Activated naive CD4-positive, alpha-beta T cell treated with anti-CD3 and anti-CD28 coated beads for 36 hours (primary cell): Measurements from ENCODE around the gene IRF9. TPM values are rescaled to one million over a fixed set of nuclear protein-coding genes. Genes with fewer than 3 reads are reported as not detected.

Source experiments
- CTCF ChIA-PET: fragments of 350-600 bp; sonication (Branson Sonifier 250); formaldehyde crosslinking; loops from one replicate; lab custom pipeline; 2021; ENCODE audit warnings: antibody characterized with exemption; lab: Charles Lee
- DNase-seq: peaks from one replicate; pipeline ENCODE4 v3.0.0-alpha.2; 2020
- H3K27ac Mint-ChIP-seq: one replicate; pipeline ENCODE4 v1.8.0; 2021; ENCODE audit warnings: mild to moderate bottlenecking, mixed read lengths
- H3K27me3 Mint-ChIP-seq: one replicate; pipeline ENCODE4 v1.8.0; 2021; ENCODE audit warnings: low read depth, mixed read lengths
- H3K36me3 Mint-ChIP-seq: one replicate; pipeline ENCODE4 v1.8.0; 2021; ENCODE audit warnings: low read depth, mixed read lengths
- H3K4me1 Mint-ChIP-seq: one replicate; pipeline ENCODE4 v1.8.0; 2021; ENCODE audit warnings: low read depth, mixed read lengths
- H3K4me3 Mint-ChIP-seq: one replicate; pipeline ENCODE4 v1.8.0; 2021; ENCODE audit warnings: mild to moderate bottlenecking, moderate library complexity, mixed read lengths
- H3K9me3 Mint-ChIP-seq: one replicate; pipeline ENCODE4 v1.8.0; 2021; ENCODE audit warnings: mixed read lengths
- intact Hi-C: fragments of 100-400 bp; cut with micrococcal nuclease; formaldehyde crosslinking; loops from one replicate; pipeline ENCODE4 v1.15.1; 2023
- total RNA-seq, 2 experiments: library from RNA; stranded (reverse); gene quantifications; one replicate each; pipeline ENCODE4 v1.2.3, GENCODE V29; 2021

The IRF9 gene
- total RNA-seq, 2 experiments from 2014 or later = 202 to 212 TPM

DNA sequence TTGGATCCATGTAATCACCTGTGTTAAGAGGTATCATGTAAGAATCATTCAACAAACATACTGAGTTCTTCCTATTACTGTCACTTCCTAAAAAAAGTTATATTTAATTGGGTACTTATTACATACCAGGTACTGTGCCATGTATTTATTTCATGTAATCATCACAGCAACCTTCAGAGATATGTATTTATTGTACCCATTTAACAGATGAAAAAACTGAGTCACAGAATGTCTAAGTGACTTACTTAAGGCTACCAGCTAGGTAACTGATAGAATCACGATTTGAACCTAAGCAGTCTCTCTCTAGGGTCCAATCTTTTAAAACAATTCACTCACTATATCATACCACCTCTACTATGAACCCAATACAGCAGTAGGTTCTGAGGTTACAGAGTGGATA is 16.6 kb upstream of the IRF9 start:
- intact Hi-C loops = no loop called here
- no peak for DNase-seq
- no peaks in the 10 kb centered on the region for H3K27me3 Mint-ChIP-seq
- no peak overlapping the region for H3K4me3 Mint-ChIP-seq
- CTCF ChIA-PET = interaction anchor here (1.7 to 6.9 kb wide), 2 partner anchors 7 to 16 kb away, joined by 5 to 63 read pairs; partner anchors contain the start of gene IRF9
- peaks cover 63% of the 10 kb centered on the region for H3K4me1 Mint-ChIP-seq
- peaks cover 51% of the 10 kb centered on the region for H3K36me3 Mint-ChIP-seq
- peak overlapping the region; percentile 99 for H3K27ac Mint-ChIP-seq
- H3K9me3 Mint-ChIP-seq = no peaks in the 10 kb centered on the region

DNA sequence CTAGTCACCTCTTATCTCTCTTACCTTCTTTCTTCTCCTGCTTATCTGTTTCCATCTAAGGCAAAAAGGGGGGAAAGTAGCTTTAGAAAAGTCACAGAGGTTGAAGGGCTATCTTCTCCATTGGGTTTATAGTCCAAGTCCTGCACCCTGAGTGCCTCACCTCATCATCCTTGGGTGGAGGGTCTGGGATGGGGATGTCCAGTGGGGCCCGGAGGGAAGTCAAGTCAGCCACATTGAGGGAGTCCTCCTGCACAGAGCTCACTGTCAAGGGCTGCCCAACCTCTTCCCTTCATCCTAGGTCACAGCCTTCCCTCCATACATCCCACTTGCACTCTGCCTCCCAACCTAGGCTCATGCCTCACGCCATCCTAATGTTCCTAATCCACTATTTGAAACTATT is 15.8 kb upstream of the IRF9 start:
- Mint-ChIP-seq H3K27me3 (no peaks in the 10 kb centered on the region), H3K4me1 (peaks cover 59% of the 10 kb centered on the region), H3K27ac (peak overlapping the region; percentile 99), H3K36me3 (peaks cover 52% of the 10 kb centered on the region), H3K9me3 (no peaks in the 10 kb centered on the region), H3K4me3 (peak overlapping the region; percentile 97)
- CTCF ChIA-PET = interaction anchor here (0.8 to 6.9 kb wide), 5 partner anchors 8 to 54 kb away, joined by 4 to 63 read pairs (median 5); partner anchors contain the start of genes DCAF11, IRF9 and NRL
- DNase-seq = no peak
- intact Hi-C loops = loop anchor here (5.0 kb wide), 1 partner anchor 1053 kb away; no protein-coding TSS in a partner anchor

DNA sequence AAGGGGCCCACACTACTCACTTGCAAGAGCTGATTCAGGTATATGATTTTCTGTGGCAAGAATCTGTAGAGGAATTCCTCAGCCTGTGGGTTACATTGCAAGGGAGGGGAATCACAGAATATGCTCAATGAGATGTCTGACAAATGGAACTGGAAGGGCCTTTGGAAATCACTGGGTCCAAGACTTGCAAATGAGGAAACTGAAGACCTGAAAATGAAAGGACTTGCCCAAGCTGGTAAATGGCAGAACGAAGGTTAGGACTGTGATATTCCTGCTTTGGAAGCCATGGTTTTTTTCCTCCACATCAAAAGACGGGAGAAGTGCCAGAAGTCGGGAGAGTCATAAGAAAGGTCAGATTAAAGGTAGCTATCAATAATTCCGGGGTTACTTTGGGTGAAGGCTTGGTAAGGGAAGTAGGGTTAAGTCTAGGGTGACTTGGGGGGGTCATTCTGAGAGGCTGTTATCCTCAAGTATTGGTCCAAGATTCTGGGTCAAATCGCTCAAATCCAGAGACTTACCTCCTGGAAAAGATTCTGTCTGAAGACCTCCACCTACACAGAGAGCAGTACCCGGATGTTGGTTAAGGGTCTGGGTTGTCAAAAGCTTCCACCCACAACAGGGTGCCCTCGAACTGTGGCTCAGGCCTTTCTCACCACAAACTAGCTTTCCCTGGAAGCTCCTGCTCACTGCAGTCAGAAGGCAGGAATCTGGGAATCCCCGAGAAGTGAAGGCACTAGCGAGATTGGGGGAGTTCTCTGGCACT is 15.2 kb upstream of the IRF9 start:
- DNase-seq = no peak
- Mint-ChIP-seq H3K4me1 (peaks cover 59% of the 10 kb centered on the region), H3K4me3 (peak overlapping the region; percentile 97), H3K36me3 (peaks cover 52% of the 10 kb centered on the region), H3K27ac (peak overlapping the region; percentile 99), H3K9me3 (no peaks in the 10 kb centered on the region), H3K27me3 (no peaks in the 10 kb centered on the region)
- CTCF ChIA-PET = interaction anchor here (0.7 to 6.9 kb wide), 12 partner anchors 9 to 285 kb away, joined by 3 to 63 read pairs (median 4); partner anchors contain the start of genes DCAF11, IRF9 and NRL
- intact Hi-C loops = loop anchor here (1.0 to 5.0 kb wide), 5 partner anchors 42 to 1054 kb away; partner anchors contain the start of genes DHRS1, IPO4, NOP9 and RABGGTA

DNA sequence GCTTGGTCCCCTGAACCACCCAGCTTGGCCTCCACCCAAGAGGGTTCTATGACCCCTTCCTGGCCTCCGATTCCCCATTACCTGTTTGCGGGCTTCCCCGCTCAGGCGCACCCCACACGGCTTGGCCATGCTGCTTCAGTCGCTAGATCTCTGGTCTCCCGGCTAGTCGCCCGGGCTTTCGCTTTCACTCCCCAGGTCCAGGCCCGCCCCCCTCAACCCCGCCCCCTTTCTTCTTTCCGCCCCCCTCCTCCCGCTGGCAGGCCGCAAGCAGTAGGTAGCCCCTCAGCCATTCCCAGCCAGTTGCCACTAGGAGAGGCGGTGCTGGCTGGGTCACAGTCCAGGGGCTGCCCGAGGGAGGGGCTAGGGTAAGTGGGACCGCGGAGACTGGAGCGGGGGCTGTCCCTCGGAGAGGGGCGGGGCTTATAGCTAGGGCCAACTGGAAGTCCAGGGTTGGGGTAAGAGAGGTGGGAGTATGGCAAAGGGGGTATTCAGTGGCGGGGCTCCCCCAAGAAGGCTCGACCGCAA is 14.6 kb upstream of the IRF9 start, which contains the start of gene PSME2:
TSS of gene PSME2 (minus strand) at position 158 of the 525 bp plus-strand sequence. CDS start at position 129, 29 bp downstream.
- no peaks in the 10 kb centered on the region for H3K9me3 Mint-ChIP-seq
- no peaks in the 10 kb centered on the region for H3K27me3 Mint-ChIP-seq
- peaks cover 59% of the 10 kb centered on the region for H3K4me1 Mint-ChIP-seq
- peak; percentile 94 for DNase-seq
- H3K36me3 Mint-ChIP-seq = peaks cover 57% of the 10 kb centered on the region
- CTCF ChIA-PET = interaction anchor here (0.7 to 6.9 kb wide), 16 partner anchors 9 to 285 kb away, joined by 3 to 63 read pairs (median 4); partner anchors contain the start of genes DCAF11, DHRS1, IRF9 and NOP9
- H3K27ac Mint-ChIP-seq = peak within 1 kb of the TSS; percentile 99
- peak within 1 kb of the TSS; percentile 97 for H3K4me3 Mint-ChIP-seq
- intact Hi-C loops = loop anchor here (1.0 to 5.0 kb wide), 5 partner anchors 42 to 1054 kb away; partner anchors contain the start of genes DHRS1, IPO4, NOP9 and RABGGTA

DNA sequence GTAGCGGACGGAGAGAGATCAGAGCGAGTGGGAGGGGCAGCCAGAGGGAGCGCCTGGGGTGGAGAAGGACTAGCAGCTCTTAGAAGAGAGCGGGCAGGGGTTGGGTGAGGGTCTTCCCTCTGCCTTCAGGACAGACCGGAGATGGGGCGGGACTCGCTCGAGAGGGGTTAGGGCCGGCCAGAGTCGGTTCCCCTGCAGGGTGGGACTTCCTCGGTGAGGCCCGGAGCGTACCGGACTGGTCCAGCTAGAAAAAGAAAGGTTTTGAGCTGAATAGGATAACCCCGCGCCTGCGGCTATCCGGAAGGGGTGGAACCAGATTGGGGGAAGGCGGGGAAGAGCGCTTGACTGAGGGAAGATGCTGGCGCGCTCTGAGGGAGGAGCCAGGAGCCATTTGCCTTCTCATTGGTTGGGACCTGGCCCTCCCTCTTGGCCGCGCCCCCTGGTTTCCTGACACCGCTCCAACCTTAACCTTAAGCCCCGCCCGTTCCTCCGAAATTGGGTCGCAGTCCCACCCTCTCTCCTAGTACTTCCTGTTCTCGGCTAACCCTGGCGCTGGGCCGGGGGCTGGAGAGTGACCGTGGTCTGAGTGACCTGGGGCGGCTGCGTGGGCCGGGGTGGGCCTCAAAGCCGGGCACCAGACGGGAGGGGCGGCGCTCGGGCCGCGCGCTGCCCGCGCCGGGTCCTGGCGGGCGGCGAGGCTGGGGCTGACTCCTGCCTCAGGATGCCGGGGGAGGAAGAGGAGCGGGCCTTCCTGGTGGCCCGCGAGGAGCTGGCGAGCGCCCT is 13.9 kb upstream of the IRF9 start, which contains the start of gene RNF31:
TSS of gene RNF31 (plus strand) at position 521 of the 783 bp plus-strand sequence. CDS start at position 722, 201 bp downstream.
- Mint-ChIP-seq H3K4me3 (peak within 1 kb of the TSS; percentile 97), H3K27me3 (no peaks in the 10 kb centered on the region), H3K27ac (peak within 1 kb of the TSS; percentile 99), H3K4me1 (peaks cover 54% of the 10 kb centered on the region), H3K36me3 (peaks cover 58% of the 10 kb centered on the region), H3K9me3 (no peaks in the 10 kb centered on the region)
- DNase-seq = peak; percentile 99
- CTCF ChIA-PET = interaction anchor here (0.7 to 6.9 kb wide), 16 partner anchors 9 to 284 kb away, joined by 3 to 63 read pairs (median 4); partner anchors contain the start of genes DCAF11, DHRS1, IPO4 and IRF9
- intact Hi-C loops = loop anchor here (1.0 to 5.0 kb wide), 14 partner anchors 11 to 1055 kb away; partner anchors contain the start of genes CHMP4A, DCAF11, DHRS1 and GMPR2

DNA sequence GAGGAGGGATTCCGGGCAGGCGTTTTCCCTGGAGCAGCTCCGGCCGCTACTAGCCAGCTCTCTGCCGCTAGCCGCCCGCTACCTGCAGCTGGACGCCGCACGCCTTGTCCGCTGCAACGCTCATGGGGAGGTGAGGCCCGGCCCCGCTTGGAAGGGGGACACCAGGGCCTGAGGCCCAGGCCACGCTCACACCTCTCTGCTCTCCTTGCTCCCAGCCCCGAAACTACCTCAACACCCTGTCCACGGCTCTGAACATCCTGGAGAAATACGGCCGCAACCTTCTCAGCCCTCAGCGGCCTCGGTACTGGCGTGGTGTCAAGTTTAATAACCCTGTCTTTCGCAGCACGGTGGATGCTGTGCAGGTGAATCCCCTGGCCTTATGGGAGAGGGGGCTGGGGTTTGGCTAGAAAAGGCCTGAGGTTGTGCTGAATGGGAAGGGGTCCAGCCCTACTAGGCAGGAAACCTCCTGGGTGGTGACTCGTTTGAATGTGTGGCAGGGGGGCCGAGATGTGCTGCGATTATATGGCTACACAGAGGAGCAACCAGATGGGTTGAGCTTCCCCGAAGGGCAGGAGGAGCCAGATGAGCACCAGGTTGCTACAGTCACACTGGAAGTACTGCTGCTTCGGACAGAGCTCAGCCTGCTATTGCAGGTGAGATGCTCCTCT is 13.2 kb upstream of the IRF9 start:
- CTCF ChIA-PET = interaction anchor here (1.1 to 6.9 kb wide), 7 partner anchors 10 to 149 kb away, joined by 3 to 63 read pairs (median 7); partner anchors contain the start of genes DCAF11, IPO4, IRF9 and NRL
- peaks cover 50% of the 10 kb centered on the region for H3K4me1 Mint-ChIP-seq
- H3K36me3 Mint-ChIP-seq = peaks cover 57% of the 10 kb centered on the region
- H3K9me3 Mint-ChIP-seq = no peaks in the 10 kb centered on the region
- intact Hi-C loops = loop anchor here (1.0 to 5.0 kb wide), 11 partner anchors 12 to 1056 kb away; partner anchors contain the start of genes CHMP4A, DCAF11, DHRS1 and GMPR2
- no peak for DNase-seq
- no peaks in the 10 kb centered on the region for H3K27me3 Mint-ChIP-seq
- peak overlapping the region; percentile 97 for H3K4me3 Mint-ChIP-seq
- peak overlapping the region; percentile 59 for H3K27ac Mint-ChIP-seq

DNA sequence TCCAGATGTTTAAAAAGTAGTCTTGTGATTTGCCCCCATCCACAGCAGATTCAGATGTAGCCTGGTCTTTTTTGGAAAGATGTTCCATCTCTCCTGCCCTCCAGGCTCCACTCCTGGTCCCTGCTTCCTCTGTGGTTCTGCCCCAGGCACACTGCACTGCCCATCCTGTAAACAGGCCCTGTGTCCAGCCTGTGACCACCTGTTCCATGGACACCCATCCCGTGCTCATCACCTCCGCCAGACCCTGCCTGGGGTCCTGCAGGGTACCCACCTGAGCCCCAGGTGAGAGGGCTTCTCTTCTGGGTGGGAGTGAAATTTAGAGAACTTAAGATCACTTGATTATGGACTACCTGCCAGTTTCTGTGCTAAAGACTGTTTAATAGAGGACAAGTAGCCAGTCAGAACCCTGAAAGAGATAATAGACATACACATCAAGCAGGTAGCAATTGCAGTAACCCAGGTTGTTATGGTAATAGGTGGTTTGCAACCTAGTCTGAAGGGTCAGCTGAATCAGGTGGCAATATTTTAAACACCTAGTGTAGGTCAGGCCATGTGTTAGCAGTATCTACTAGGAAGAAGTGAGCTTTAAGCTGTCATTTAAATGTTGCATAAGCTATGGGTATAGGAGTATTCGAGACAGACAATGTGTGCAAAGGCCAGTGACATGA is 11.6 kb upstream of the IRF9 start:
- Mint-ChIP-seq H3K4me1 (peaks cover 36% of the 10 kb centered on the region), H3K27ac (peak overlapping the region; percentile 0)

DNA sequence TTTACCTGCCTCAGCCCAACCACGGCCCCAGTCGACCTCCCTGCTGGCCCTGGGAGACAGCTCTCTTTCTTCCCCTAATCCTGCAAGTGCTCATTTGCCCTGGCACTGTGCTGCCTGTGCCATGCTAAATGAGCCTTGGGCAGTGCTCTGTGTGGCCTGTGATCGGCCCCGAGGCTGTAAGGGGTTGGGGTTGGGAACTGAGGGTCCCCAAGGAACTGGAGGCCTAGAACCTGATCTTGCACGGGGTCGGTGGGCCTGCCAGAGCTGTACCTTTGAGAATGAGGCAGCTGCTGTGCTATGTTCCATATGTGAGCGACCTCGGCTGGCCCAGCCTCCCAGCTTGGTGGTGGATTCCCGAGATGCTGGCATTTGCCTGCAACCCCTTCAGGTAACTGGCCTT is 11.0 kb upstream of the IRF9 start:
- Mint-ChIP-seq H3K4me3 (no peak overlapping the region), H3K9me3 (no peaks in the 10 kb centered on the region), H3K4me1 (peaks cover 30% of the 10 kb centered on the region), H3K27ac (no peak overlapping the region), H3K36me3 (peaks cover 53% of the 10 kb centered on the region), H3K27me3 (no peaks in the 10 kb centered on the region)
- intact Hi-C loops = no loop called here
- CTCF ChIA-PET = interaction anchor here (0.9 to 4.5 kb wide), 2 partner anchors 11 to 92 kb away, joined by 3 to 23 read pairs; partner anchors contain the start of genes IRF9 and TINF2
- no peak for DNase-seq

More for the DNA sequence above, 11.6 kb upstream of the IRF9 start:
- intact Hi-C loops = loop anchor here (5.0 kb wide), 1 partner anchor 1057 kb away; no protein-coding TSS in a partner anchor
- Mint-ChIP-seq H3K4me3 (peak overlapping the region; percentile 40), H3K27me3 (no peaks in the 10 kb centered on the region), H3K9me3 (no peaks in the 10 kb centered on the region), H3K36me3 (peaks cover 51% of the 10 kb centered on the region)
- DNase-seq = no peak
- CTCF ChIA-PET = interaction anchor here (0.9 to 6.9 kb wide), 3 partner anchors 11 to 93 kb away, joined by 3 to 63 read pairs (median 23); partner anchors contain the start of genes IRF9 and TINF2

DNA sequence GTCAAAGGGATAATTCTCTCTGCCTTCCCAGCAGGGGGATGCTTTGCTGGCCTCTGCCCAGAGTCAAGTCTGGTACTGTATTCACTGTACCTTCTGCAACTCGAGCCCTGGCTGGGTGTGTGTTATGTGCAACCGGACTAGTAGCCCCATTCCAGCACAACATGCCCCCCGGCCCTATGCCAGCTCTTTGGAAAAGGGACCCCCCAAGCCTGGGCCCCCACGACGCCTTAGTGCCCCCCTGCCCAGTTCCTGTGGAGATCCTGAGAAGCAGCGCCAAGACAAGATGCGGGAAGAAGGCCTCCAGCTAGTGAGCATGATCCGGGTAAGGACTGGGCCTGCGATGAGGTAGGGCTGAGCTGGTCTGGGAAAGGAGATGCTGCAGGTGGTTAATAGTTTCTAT is 10.5 kb upstream of the IRF9 start:
- Mint-ChIP-seq H3K36me3 (peaks cover 51% of the 10 kb centered on the region), H3K4me3 (no peak overlapping the region), H3K27me3 (no peaks in the 10 kb centered on the region), H3K9me3 (no peaks in the 10 kb centered on the region), H3K4me1 (peaks cover 25% of the 10 kb centered on the region), H3K27ac (no peak overlapping the region)
- no peak for DNase-seq
- CTCF ChIA-PET = interaction anchor here (0.6 to 4.5 kb wide), 2 partner anchors 11 to 157 kb away, joined by 3 to 23 read pairs; partner anchors contain the start of gene IRF9
- intact Hi-C loops = no loop called here

DNA sequence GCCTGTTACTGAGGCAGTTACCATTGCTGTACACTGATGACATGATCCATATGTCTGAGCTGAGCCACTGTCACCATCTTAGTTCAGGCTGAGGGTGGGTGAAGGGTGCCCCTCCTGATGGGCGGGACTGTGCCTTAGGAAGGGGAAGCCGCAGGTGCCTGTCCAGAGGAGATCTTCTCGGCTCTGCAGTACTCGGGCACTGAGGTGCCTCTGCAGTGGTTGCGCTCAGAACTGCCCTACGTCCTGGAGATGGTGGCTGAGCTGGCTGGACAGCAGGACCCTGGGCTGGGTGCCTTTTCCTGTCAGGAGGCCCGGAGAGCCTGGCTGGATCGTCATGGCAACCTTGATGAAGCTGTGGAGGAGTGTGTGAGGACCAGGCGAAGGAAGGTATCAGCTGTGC is 10.1 kb upstream of the IRF9 start:
- no peaks in the 10 kb centered on the region for H3K27me3 Mint-ChIP-seq
- H3K9me3 Mint-ChIP-seq = no peaks in the 10 kb centered on the region
- H3K27ac Mint-ChIP-seq = no peak overlapping the region
- no peak overlapping the region for H3K4me3 Mint-ChIP-seq
- CTCF ChIA-PET = interaction anchor here (0.6 to 4.5 kb wide), 4 partner anchors 11 to 156 kb away, joined by 3 to 23 read pairs (median 4); partner anchors contain the start of gene IRF9
- no peak for DNase-seq
- H3K36me3 Mint-ChIP-seq = peaks cover 51% of the 10 kb centered on the region
- intact Hi-C loops = no loop called here
- H3K4me1 Mint-ChIP-seq = peaks cover 21% of the 10 kb centered on the region
